ENCODE measurements around the gene OSGEPL1. TPM values are rescaled to one million over a fixed set of nuclear protein-coding genes. Genes with fewer than 3 reads are reported as not detected.

OSGEPL1 gene
- total RNA-seq (2014; rRNA removed; shearing (Covaris generic); ENCODE audit: low replicate concordance), result 11.2 and 25.5 TPM in 2 replicates

DNA sequence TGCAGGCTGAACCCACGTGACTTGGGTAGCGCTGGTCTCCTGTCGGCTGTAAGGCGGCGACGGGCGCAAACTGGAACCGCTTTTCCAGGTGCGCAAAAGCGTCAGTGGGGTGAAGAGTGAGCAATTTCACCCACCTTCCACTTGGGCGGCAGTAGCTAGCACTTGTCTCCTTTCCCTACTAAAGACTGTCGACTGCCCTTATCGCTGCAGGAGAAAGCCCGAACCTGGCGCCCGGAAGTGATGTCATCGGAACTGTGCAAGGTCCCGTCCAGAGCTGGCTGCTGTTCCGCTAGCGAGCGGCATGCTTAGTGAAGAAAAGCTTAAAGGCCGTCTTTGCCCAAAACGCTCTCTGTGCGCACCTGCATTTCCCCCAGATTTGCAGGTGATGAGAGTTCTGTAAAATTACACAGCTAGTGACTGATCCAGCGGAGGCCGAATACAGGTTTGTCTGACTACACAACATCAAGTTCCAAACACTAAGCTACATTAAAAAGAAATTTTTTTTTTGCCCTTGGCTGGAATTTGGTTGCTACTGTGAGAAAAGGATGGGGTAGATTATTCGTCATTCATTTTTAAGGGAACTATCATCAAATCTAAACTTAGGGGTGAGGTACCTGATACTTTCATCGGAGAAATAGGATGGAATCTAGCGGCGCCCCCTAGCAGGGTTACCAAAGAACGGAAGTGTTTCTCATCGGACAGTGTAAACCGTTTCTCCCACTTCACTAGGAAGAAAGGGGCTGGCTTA lies at the start of gene OSGEPL1:
OSGEPL1 (minus strand) TSS at position 242 of the 748 bp plus-strand sequence. CDS start 1,152 bp downstream, outside the sequence.
- in situ Hi-C loops (cut with HindIII; ENCODE audit: low pct_unique_long_range_greater_than_20kb, low sequenced_read_pairs), result no loop called here
- DNase-seq (ENCODE audit: low read depth), result peak; percentile 93

DNA sequence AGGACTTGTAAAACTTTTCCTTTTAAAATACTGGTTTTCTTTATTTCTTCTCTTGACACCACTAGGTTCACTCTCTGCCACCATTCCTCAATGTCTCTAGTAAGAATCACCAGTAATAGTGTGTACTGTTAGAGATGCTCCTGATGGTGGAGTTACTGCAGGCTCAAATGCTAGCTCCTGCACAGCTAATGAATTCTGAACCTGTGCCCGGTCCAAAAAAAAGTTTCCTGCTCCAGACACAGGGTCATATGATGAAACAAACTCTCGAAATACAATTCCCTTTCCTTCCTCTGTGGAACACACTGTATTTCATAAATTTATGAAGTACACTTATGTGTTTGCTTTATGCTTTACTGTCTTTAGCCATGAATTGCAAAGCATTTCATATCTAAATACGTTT lies 40.8 kb upstream of the OSGEPL1 start:
- in situ Hi-C loops (cut with HindIII; ENCODE audit: low pct_unique_long_range_greater_than_20kb, low sequenced_read_pairs), result no loop called here

DNA sequence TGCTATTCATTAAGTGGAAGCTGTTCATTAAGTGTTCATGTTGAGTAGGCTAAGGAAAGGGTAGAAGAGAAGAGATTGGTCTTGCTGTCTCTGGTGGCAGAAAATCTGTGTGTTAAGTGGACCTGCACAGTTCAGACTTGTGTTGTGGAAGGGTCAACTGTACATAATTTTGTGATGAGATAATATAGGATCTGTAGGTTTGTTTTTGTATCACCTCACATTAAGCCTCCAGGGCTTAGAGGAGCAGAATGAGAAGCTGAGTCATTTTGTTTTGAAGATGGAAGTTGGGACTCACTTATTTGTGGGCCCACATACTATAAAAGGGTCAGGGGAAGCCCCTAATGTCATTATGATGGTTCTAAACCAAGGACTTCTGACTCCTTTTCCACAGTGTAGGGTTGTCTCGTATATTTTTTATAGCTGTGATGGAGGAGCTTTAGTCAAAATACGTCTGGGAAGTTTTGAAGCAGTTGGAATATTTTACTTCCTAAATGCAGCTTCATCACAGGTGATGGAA lies 39.9 kb upstream of the OSGEPL1 start:
- no peak for DNase-seq (ENCODE audit: low read depth)
- in situ Hi-C loops (cut with HindIII; ENCODE audit: low pct_unique_long_range_greater_than_20kb, low sequenced_read_pairs), result no loop called here

More for the DNA sequence above, 40.8 kb upstream of the OSGEPL1 start:
- DNase-seq (ENCODE audit: low read depth), result no peak

DNA sequence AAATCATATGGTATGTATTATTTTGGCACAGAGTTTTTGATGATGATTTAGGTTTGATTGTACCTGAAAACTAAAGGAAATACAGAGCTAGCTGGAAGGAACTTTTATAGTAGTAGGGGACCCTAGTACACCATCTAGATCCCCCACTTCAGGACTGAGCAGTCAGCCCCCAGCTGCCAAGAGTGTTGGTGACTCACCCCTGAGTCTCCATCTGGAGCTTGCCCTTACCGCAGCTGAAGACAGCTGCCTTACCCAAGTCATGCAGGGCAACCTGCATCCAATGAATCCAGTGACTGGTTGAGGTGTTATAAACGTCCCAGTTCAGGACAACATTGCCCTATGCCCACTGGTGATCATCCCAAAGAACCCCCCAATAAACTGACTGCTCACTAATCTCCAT lies 36.9 kb upstream of the OSGEPL1 start:
- no peak for DNase-seq (ENCODE audit: low read depth)
- in situ Hi-C loops (cut with HindIII; ENCODE audit: low pct_unique_long_range_greater_than_20kb, low sequenced_read_pairs), result no loop called here

GRCh38 chr2:189799030-189799331 lies 36.4 kb upstream of the OSGEPL1 start:
- in situ Hi-C loops (cut with HindIII; ENCODE audit: low pct_unique_long_range_greater_than_20kb, low sequenced_read_pairs), result no loop called here
- DNase-seq (ENCODE audit: low read depth), result no peak

GRCh38 chr2:189798312-189799029 lies 35.9 kb upstream of the OSGEPL1 start:
- in situ Hi-C loops (cut with HindIII; ENCODE audit: low pct_unique_long_range_greater_than_20kb, low sequenced_read_pairs), result no loop called here
- peak; percentile 26 for DNase-seq (ENCODE audit: low read depth)

GRCh38 chr2:189797902-189798301 lies 35.3 kb upstream of the OSGEPL1 start:
- DNase-seq (ENCODE audit: low read depth), result no peak
- in situ Hi-C loops (cut with HindIII; ENCODE audit: low pct_unique_long_range_greater_than_20kb, low sequenced_read_pairs), result no loop called here

DNA sequence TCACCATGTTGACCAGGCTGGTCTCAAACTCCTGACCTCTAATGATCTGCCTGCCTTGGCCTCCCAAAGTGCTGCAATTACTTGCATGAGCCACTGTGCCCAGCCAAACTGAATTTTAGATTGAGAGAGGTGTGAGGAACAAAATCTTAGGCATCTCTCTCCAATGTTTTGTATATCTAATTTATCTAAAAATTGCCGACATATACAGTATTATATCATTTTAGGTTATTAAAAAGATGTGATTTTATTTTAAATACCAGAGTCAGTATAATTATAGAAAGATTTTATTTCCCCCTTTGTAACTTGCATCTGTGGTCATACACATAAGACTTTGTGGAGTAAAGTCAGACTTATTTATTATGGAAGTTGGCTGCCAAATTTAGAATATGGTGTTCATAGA lies 31.7 kb upstream of the OSGEPL1 start:
- no peak for DNase-seq (ENCODE audit: low read depth)
- in situ Hi-C loops (cut with HindIII; ENCODE audit: low pct_unique_long_range_greater_than_20kb, low sequenced_read_pairs), result no loop called here

DNA sequence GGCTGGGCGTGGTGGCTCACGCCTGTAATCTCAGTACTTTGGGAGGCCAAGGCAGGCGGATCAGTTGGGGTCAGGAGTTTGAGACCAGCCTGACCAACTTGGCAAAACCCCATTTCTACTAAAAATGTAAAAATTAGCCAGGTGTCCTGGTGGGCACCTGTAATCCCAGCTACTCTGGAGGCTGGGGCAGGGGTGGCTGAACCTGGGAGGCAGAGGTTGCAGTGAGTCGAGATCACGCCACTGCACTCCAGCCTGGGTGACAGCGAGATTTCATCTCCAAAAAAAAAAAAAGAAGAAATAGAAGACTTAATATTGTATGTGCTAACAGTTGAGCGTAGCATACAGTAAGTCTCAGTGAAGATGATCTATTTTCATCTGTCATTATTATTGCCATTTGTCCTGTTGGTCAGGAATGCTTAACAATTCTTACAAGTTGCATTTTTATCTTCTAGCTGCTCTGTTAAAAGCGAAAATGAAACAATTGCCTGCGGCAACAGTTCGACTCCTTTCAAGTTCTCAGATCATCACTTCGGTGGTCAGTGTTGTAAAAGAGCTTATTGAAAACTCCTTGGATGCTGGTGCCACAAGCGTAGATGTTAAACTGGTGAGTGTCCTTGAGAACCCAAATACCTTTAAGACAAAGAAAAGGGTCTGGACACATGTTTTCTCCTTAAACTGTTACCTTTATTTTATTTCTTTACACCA lies 28.9 kb upstream of the OSGEPL1 start:
- no peak for DNase-seq (ENCODE audit: low read depth)
- in situ Hi-C loops (cut with HindIII; ENCODE audit: low pct_unique_long_range_greater_than_20kb, low sequenced_read_pairs), result no loop called here

- in situ Hi-C loops (cut with HindIII; ENCODE audit: low pct_unique_long_range_greater_than_20kb, low sequenced_read_pairs), result no loop called here
Measured at GRCh38 chr2:189783927-189784867, 21.6 kb upstream of the OSGEPL1 start, which contains the start of the genes ORMDL1 and PMS1. TSS of gene ORMDL1 (minus strand) at chr2:189784339. CDS start at chr2:189782595, 1,744 bp downstream. TSS of gene PMS1 (plus strand) at chr2:189784450. CDS start at chr2:189791810, 7,360 bp downstream.

GRCh38 chr2:189783451-189783926 lies 20.9 kb upstream of the OSGEPL1 start:
- DNase-seq (ENCODE audit: low read depth), result no peak
- in situ Hi-C loops (cut with HindIII; ENCODE audit: low pct_unique_long_range_greater_than_20kb, low sequenced_read_pairs), result no loop called here

More at GRCh38 chr2:189783927-189784867, 21.6 kb upstream of the OSGEPL1 start, which contains the start of the genes ORMDL1 and PMS1:
- peak; percentile 96 for DNase-seq (ENCODE audit: low read depth)

DNA sequence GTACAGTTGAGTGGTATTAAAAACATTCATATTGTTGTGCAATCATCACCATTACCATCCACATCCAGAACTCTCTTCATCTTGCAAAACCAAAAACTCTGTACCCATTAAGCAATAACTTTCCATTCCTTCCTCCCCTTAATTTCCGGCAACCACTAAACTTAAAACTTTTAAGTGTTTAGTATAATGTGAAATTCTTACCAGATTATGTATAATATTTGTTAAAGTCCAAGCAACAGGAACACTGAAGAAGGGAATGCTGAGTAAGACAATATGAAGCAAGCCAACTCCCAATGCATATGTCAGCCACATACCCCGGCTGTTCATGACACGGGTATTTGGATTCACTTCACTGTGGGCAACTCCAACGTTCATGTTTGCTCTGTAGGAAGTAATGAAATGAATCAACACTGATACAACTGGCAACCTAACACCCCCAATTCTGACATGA lies 19.7 kb upstream of the OSGEPL1 start:
- in situ Hi-C loops (cut with HindIII; ENCODE audit: low pct_unique_long_range_greater_than_20kb, low sequenced_read_pairs), result no loop called here
- no peak for DNase-seq (ENCODE audit: low read depth)

- in situ Hi-C loops (cut with HindIII; ENCODE audit: low pct_unique_long_range_greater_than_20kb, low sequenced_read_pairs), result no loop called here
- no peak for DNase-seq (ENCODE audit: low read depth)
Measured at GRCh38 chr2:189772212-189772611, 9.6 kb upstream of the OSGEPL1 start.

DNA sequence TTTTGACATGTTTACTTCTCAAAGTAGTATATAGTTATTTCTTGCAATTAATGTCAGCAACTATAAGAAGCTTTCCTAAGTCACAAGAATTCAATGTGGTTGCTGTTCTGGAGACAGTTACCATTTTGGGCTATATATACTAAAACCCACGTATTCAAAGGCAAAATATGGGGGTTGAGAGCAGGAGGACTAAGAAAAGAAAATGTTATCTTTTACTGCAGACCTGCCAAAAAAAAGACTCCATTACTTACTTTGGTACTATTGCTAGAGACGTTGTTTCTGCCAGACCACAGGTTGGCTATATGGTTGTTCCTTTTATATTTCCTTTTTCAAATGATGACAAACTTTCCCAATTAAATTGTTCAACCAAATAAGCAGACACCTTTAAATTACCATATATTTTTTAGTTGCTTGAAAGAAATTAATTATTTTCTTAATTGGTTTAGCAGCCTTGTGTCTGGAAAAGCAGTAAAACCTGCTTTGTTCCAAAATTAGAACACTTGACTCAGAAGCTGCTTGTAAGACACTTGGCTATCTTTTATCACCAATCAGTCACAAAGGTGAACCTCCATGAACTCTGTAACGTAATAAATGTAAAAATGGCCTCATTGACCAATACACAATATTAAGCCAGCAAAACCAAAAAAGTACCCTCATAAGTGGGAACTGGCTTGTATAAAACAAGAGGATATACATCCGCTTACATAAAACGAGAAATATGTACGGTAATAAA lies 8.2 kb upstream of the OSGEPL1 start:
- in situ Hi-C loops (cut with HindIII; ENCODE audit: low pct_unique_long_range_greater_than_20kb, low sequenced_read_pairs), result no loop called here
- DNase-seq (ENCODE audit: low read depth), result no peak

GRCh38 chr2:189763908-189764661 lies 1.5 kb upstream of the OSGEPL1 start:
- in situ Hi-C loops (cut with HindIII; ENCODE audit: low pct_unique_long_range_greater_than_20kb, low sequenced_read_pairs), result no loop called here
- peak; percentile 8 for DNase-seq (ENCODE audit: low read depth)

DNA sequence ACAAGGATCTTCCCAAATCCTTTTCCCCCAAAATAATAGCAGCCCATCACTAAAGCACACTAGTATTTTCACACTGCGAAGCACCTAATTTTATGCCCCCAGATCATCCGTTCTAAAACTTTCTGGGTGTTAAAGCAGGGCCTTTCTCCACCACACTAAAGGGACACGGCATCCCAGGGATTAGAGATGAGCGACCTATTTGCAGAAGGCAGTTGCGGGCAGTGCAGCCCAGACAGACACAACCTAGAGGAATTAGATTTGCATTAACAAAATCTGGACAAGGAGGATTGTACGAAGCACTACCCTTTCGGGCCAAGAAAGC lies 402 bp downstream of the OSGEPL1 start:
- in situ Hi-C loops (cut with HindIII; ENCODE audit: low pct_unique_long_range_greater_than_20kb, low sequenced_read_pairs), result no loop called here

More for the DNA sequence above, 402 bp downstream of the OSGEPL1 start:
- DNase-seq (ENCODE audit: low read depth), result no peak

Data from Caki2 (cell line).